Memory B cell (primary cell): ENCODE measurements around the gene UPF2.
"Not testable (repeated sequence)": the region's sequence is repeated elsewhere in the genome, so short reads cannot be mapped to it uniquely, and the experiment has no call there.

Source experiments
- ATAC-seq: fragments of 150-1000 bp; cut with Tn5 transposase; 2 replicates; pipeline ENCODE4 v1.10.0; 2021; ENCODE audit warnings: low read depth, mild to moderate bottlenecking, moderate library complexity
- DNase-seq, 2 donors: peaks; one replicate each; pipeline ENCODE4 v3.0.0; 2022; ENCODE audit warnings: low spot score in 2 of 2
- H3K27ac Mint-ChIP-seq: one replicate; pipeline ENCODE4 v1.8.0; 2022; ENCODE audit warnings: mild to moderate bottlenecking, moderate library complexity, mixed read lengths
- H3K27me3 Mint-ChIP-seq: one replicate; pipeline ENCODE4 v1.8.0; 2022; ENCODE audit warnings: mixed read lengths
- H3K36me3 Mint-ChIP-seq: one replicate; pipeline ENCODE4 v1.8.0; 2022; ENCODE audit warnings: mild to moderate bottlenecking, mixed read lengths
- H3K4me1 Mint-ChIP-seq: one replicate; pipeline ENCODE4 v1.8.0; 2022; ENCODE audit warnings: mixed read lengths
- H3K4me3 Mint-ChIP-seq: one replicate; pipeline ENCODE4 v1.8.0; 2022; ENCODE audit warnings: mild to moderate bottlenecking, moderate library complexity, mixed read lengths
- H3K9me3 Mint-ChIP-seq: one replicate; pipeline ENCODE4 v1.8.0; 2022; ENCODE audit warnings: mixed read lengths

The UPF2 gene

GRCh38 chr10:11898372-11899066 lies 144.1 kb downstream of the UPF2 start:
- Mint-ChIP-seq H3K4me3 (no peak overlapping the region), H3K4me1 (no peaks in the 10 kb centered on the region), H3K36me3 (no peaks in the 10 kb centered on the region), H3K9me3 (no peaks in the 10 kb centered on the region), H3K27ac (no peak overlapping the region), H3K27me3 (peaks cover 6% of the 10 kb centered on the region)
- no peak for ATAC-seq
- DNase-seq = no peak

GRCh38 chr10:11898033-11898371 lies 144.6 kb downstream of the UPF2 start:
- ATAC-seq = no peak

GRCh38 chr10:11896549-11897200 lies 145.9 kb downstream of the UPF2 start:
- Mint-ChIP-seq H3K4me3 (no peak overlapping the region), H3K27me3 (peaks cover 3% of the 10 kb centered on the region), H3K27ac (no peak overlapping the region), H3K4me1 (no peaks in the 10 kb centered on the region), H3K9me3 (no peaks in the 10 kb centered on the region), H3K36me3 (no peaks in the 10 kb centered on the region)
- no peak for ATAC-seq
- no peak for DNase-seq

More at GRCh38 chr10:11898033-11898371, 144.6 kb downstream of the UPF2 start:
- Mint-ChIP-seq H3K4me3 (no peak overlapping the region), H3K27ac (no peak overlapping the region), H3K4me1 (no peaks in the 10 kb centered on the region), H3K27me3 (peaks cover 6% of the 10 kb centered on the region), H3K9me3 (no peaks in the 10 kb centered on the region), H3K36me3 (no peaks in the 10 kb centered on the region)
- DNase-seq = no peak

- H3K27ac Mint-ChIP-seq = no peak overlapping the region
- no peaks in the 10 kb centered on the region for H3K36me3 Mint-ChIP-seq
- H3K4me1 Mint-ChIP-seq = no peaks in the 10 kb centered on the region
- ATAC-seq = no peak
- no peaks in the 10 kb centered on the region for H3K9me3 Mint-ChIP-seq
- H3K4me3 Mint-ChIP-seq = no peak overlapping the region
- no peak for DNase-seq
- peaks cover under 1% of the 10 kb centered on the region for H3K27me3 Mint-ChIP-seq
Observed at GRCh38 chr10:11895598-11895997, 147.0 kb downstream of the UPF2 start.

GRCh38 chr10:11895108-11895466 lies 147.5 kb downstream of the UPF2 start:
- H3K27ac Mint-ChIP-seq = no peak overlapping the region
- no peaks in the 10 kb centered on the region for H3K9me3 Mint-ChIP-seq
- no peaks in the 10 kb centered on the region for H3K36me3 Mint-ChIP-seq
- DNase-seq (no peak), ATAC-seq (no peak)
- no peaks in the 10 kb centered on the region for H3K4me1 Mint-ChIP-seq
- H3K4me3 Mint-ChIP-seq = no peak overlapping the region
- H3K27me3 Mint-ChIP-seq = no peaks in the 10 kb centered on the region

GRCh38 chr10:11894381-11895107 lies 148.1 kb downstream of the UPF2 start:
- H3K27ac Mint-ChIP-seq = no peak overlapping the region
- no peak overlapping the region for H3K4me3 Mint-ChIP-seq
- DNase-seq (no peak), ATAC-seq (no peak)
- no peaks in the 10 kb centered on the region for H3K9me3 Mint-ChIP-seq
- no peaks in the 10 kb centered on the region for H3K36me3 Mint-ChIP-seq
- no peaks in the 10 kb centered on the region for H3K4me1 Mint-ChIP-seq
- no peaks in the 10 kb centered on the region for H3K27me3 Mint-ChIP-seq

GRCh38 chr10:11893749-11894278 lies 148.8 kb downstream of the UPF2 start:
- no peaks in the 10 kb centered on the region for H3K4me1 Mint-ChIP-seq
- no peak overlapping the region for H3K4me3 Mint-ChIP-seq
- DNase-seq (no peak), ATAC-seq (no peak)
- no peaks in the 10 kb centered on the region for H3K36me3 Mint-ChIP-seq
- no peak overlapping the region for H3K27ac Mint-ChIP-seq
- no peaks in the 10 kb centered on the region for H3K27me3 Mint-ChIP-seq
- H3K9me3 Mint-ChIP-seq = no peaks in the 10 kb centered on the region

GRCh38 chr10:11891776-11892486 lies 150.7 kb downstream of the UPF2 start:
- Mint-ChIP-seq H3K36me3 (no peaks in the 10 kb centered on the region), H3K27ac (no peak overlapping the region), H3K4me3 (no peak overlapping the region), H3K9me3 (no peaks in the 10 kb centered on the region), H3K4me1 (no peaks in the 10 kb centered on the region), H3K27me3 (no peaks in the 10 kb centered on the region)
- no peak for ATAC-seq
- DNase-seq = no peak

GRCh38 chr10:11889263-11889662 lies 153.3 kb downstream of the UPF2 start:
- not testable (repeated sequence) for ATAC-seq, H3K9me3 Mint-ChIP-seq, DNase-seq, H3K27ac Mint-ChIP-seq, H3K27me3 Mint-ChIP-seq, H3K4me1 Mint-ChIP-seq, H3K36me3 Mint-ChIP-seq, H3K4me3 Mint-ChIP-seq

- Mint-ChIP-seq H3K4me3 (no peak overlapping the region), H3K27me3 (no peaks in the 10 kb centered on the region), H3K4me1 (peaks cover 2% of the 10 kb centered on the region), H3K27ac (no peak overlapping the region), H3K9me3 (no peaks in the 10 kb centered on the region), H3K36me3 (no peaks in the 10 kb centered on the region)
- no peak for ATAC-seq
- DNase-seq = no peak
Observed at GRCh38 chr10:11887381-11888227, 155.0 kb downstream of the UPF2 start.

- Mint-ChIP-seq H3K4me1 (peaks cover 2% of the 10 kb centered on the region), H3K4me3 (peak overlapping the region; percentile 21), H3K27me3 (no peaks in the 10 kb centered on the region), H3K9me3 (no peaks in the 10 kb centered on the region), H3K36me3 (no peaks in the 10 kb centered on the region), H3K27ac (no peak overlapping the region)
- peak; percentile 88 for ATAC-seq
- peak in 1 of 2 donors; percentile 16 for DNase-seq
Observed at GRCh38 chr10:11886851-11887250, 155.8 kb downstream of the UPF2 start.

- Mint-ChIP-seq H3K4me1 (peaks cover 2% of the 10 kb centered on the region), H3K36me3 (no peaks in the 10 kb centered on the region), H3K9me3 (no peaks in the 10 kb centered on the region), H3K27me3 (no peaks in the 10 kb centered on the region), H3K27ac (no peak overlapping the region), H3K4me3 (no peak overlapping the region)
- DNase-seq = no peak
- no peak for ATAC-seq
Observed at GRCh38 chr10:11886138-11886474, 156.5 kb downstream of the UPF2 start.

- H3K4me3 Mint-ChIP-seq = no peak overlapping the region
- no peak for ATAC-seq
- H3K36me3 Mint-ChIP-seq = no peaks in the 10 kb centered on the region
- no peak overlapping the region for H3K27ac Mint-ChIP-seq
- H3K27me3 Mint-ChIP-seq = no peaks in the 10 kb centered on the region
- H3K9me3 Mint-ChIP-seq = no peaks in the 10 kb centered on the region
- peaks cover 2% of the 10 kb centered on the region for H3K4me1 Mint-ChIP-seq
- DNase-seq = no peak
Observed at GRCh38 chr10:11885437-11886137, 157.0 kb downstream of the UPF2 start.
